Hematopoietic multipotent progenitor cell (in vitro differentiated cells): ENCODE results near the gene SORL1. TPM values are rescaled to one million over a fixed set of nuclear protein-coding genes. Genes with fewer than 3 reads are reported as not detected.
"Not testable (repeated sequence)": the region's sequence is repeated elsewhere in the genome, so short reads cannot be mapped to it uniquely, and the experiment has no call there.

Experiments
- DNase-seq, 3 donors: peaks; one replicate each; pipeline ENCODE4 v3.0.0-alpha.2; 2011 to 2015; ENCODE audit warnings: low read depth in 2 of 3, low spot score in 2 of 3
- total RNA-seq: library from RNA; depleted of rRNA; stranded (reverse); fragments of >200 nt; gene quantifications from one replicate; pipeline ENCODE4 v1.2.3, GENCODE V29; 2012

SORL1 gene, protein sequence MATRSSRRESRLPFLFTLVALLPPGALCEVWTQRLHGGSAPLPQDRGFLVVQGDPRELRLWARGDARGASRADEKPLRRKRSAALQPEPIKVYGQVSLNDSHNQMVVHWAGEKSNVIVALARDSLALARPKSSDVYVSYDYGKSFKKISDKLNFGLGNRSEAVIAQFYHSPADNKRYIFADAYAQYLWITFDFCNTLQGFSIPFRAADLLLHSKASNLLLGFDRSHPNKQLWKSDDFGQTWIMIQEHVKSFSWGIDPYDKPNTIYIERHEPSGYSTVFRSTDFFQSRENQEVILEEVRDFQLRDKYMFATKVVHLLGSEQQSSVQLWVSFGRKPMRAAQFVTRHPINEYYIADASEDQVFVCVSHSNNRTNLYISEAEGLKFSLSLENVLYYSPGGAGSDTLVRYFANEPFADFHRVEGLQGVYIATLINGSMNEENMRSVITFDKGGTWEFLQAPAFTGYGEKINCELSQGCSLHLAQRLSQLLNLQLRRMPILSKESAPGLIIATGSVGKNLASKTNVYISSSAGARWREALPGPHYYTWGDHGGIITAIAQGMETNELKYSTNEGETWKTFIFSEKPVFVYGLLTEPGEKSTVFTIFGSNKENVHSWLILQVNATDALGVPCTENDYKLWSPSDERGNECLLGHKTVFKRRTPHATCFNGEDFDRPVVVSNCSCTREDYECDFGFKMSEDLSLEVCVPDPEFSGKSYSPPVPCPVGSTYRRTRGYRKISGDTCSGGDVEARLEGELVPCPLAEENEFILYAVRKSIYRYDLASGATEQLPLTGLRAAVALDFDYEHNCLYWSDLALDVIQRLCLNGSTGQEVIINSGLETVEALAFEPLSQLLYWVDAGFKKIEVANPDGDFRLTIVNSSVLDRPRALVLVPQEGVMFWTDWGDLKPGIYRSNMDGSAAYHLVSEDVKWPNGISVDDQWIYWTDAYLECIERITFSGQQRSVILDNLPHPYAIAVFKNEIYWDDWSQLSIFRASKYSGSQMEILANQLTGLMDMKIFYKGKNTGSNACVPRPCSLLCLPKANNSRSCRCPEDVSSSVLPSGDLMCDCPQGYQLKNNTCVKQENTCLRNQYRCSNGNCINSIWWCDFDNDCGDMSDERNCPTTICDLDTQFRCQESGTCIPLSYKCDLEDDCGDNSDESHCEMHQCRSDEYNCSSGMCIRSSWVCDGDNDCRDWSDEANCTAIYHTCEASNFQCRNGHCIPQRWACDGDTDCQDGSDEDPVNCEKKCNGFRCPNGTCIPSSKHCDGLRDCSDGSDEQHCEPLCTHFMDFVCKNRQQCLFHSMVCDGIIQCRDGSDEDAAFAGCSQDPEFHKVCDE (N-terminal part only)
- total RNA-seq = 260 TPM

DNA sequence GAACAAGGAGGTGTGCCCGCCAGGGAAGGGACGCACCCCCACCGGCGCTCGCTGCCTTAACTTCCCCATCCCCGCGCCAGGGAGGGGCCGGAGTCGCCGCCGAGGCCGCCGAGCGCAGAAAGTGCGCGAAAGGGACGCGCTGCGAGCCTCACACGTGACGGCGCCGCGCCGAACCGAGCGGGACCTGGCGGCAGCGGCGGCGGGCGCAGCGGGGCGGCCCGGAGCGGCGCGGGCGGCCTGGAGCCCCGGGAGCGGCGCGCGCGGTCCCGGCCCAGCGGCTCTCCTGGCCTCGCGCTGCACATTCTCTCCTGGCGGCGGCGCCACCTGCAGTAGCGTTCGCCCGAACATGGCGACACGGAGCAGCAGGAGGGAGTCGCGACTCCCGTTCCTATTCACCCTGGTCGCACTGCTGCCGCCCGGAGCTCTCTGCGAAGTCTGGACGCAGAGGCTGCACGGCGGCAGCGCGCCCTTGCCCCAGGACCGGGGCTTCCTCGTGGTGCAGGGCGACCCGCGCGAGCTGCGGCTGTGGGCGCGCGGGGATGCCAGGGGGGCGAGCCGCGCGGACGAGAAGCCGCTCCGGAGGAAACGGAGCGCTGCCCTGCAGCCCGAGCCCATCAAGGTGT, at the start of gene SORL1:
TSS of gene SORL1 (plus strand) at position 329 of the 623 bp plus-strand sequence. CDS start at position 347, 18 bp downstream.
- DNase-seq = peak; percentile 44 to 73 (median 73)

DNA sequence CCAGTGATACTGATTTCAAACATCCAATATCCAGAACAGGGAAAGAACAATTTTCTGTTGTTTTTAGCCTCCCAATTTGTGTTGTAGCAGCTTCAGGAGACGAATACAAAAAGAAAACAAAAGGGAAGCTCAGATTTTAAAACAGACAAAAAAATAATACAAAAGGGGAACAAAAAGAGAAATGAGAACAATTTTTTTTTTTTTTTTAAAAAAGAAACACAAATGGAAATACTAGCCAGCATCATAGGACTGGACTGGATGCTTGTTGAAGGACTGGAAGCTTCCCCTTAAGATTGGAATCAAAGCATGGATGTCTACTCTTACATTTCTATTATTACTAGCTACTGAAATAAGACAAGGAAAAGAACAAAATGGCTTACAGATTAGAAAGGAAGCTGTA, 46.5 kb upstream of the SORL1 start:
- peak in 1 of 3 donors; percentile 43 for DNase-seq

DNA sequence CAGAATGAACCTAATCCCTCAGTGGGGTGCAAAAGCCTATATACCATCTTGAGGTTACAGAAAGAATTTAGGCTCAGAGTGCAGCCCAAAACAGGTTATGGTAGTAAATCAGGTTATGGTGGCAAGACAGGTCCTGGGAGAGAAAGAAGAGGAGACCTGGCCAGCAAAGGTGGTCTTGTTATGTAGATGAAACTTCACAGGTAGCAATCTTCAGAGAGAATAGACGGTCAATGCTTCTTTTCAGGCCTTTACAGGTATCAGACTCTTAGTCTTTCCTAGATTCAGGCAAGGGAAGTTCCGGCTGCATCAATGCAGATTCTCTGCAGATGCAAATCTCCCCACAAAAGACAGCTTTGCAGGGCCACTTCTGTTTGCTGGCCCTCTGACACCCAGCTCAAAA, 45.8 kb upstream of the SORL1 start:
- no peak for DNase-seq

DNA sequence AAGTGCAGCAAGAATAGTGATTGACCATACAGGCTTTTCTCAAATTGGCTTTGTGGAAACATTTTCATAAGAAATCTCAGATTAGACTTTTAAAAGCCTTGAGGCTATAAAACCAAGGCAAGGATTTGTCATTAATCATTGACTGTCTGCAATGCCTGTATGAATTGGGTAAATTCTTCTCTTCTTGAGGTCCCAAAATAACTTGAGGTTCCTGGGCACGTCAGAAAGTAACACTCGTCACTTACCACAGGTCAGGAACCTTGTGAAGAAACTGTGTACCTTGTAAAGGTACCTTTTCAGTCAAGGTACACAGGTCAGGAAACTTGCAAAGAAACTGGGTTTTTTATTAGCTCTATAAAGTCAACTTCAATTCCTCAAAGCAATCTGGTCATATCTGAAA, 43.3 kb upstream of the SORL1 start:
- no peak for DNase-seq

DNA sequence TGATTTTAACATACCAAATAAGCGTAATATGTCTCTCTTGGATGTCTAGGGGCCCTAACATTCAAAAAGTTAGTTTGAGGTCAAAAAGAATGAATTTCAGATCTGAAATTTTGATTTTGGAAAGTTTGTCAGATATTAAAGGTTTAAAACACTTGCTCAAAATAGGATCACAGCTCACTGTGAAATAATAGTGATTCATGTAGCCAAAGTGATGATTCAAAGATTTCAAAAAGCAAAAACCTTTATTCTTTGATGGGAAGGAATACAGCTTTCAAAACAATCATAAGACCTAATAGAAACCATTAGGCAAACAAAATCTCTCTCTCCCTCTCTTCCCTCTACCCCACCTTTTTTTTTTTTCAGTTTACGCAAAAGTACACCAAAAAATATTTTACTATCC, 42.1 kb upstream of the SORL1 start:
- not testable (repeated sequence) for DNase-seq

DNA sequence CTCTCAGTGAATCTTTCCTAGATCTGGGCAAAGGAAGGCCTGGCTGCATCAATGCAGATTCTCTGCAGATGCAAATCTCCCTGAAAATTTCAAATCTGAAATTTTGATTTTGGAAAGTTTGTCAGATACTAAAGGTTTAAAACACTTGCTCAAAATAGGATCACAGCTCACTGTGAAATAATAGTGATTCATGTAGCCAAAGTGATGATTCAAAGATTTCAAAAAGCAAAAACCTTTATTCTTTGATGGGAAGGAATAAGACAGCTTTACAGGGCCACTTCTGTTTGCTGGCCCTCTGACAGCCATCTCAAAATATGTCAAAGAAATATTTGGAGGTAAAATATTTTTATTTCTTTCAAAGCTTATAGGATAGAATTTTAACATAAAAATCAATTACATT, 40.8 kb upstream of the SORL1 start:
- not testable (repeated sequence) for DNase-seq

DNA sequence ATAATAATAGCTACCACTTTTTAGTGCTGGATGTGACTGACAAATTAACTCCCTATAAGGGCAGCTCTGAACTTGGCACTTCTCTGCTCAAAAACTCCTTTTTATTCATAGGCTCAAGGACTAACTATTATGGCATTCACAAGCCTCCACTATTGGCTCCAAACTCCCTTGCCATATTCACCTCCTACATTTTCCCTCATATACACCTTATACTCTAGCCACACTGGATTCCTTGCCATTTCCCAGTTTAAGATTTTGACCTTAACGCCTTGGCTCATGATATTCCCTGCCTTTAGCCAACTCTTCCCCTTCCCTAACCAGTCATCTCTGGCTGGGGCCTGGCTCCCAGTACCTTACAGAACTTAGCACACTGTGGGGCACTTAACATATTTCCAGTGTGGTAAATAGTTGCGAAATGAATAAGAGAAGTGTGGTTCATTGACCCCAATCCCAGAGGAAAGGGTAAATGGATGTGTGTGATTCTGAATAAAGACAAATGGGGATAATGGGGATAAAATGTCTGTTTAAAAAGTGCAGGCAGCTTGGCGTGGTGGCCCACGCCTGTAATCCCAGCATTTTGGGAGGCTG, 40.0 kb upstream of the SORL1 start:
- DNase-seq = no peak

DNA sequence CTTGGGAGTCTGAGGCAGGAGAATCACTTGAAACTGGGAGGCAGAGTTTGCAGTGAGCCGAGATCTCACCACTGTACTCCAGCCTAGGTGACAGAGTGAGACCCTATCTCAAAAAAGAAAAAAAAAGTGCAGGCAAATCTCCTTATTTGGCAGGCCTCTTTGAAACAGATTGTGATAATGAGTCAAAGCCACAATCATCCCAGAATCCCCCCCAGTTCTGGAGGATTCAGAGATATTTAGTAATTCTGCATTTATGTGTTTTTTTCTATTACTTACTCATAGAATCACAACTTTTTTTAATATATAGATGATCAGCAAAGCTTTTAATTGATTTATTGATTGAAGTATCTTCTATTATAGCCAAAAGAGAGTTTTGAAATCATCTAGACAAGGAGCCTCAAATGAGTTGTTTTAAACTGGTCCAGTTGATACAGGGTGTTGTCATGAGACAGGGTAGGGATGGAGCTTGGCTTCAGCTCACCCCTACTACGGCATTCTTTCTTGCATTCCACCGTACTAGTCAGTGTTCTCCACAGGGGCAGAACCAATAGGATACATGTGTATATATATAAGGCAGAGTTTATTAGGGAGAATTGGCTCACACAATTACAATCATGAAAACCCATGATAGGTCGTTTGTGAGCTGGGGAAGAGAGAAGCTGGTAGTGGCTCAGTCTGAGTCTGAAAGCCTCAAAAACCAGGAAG, 39.3 kb upstream of the SORL1 start:
- DNase-seq = no peak

DNA sequence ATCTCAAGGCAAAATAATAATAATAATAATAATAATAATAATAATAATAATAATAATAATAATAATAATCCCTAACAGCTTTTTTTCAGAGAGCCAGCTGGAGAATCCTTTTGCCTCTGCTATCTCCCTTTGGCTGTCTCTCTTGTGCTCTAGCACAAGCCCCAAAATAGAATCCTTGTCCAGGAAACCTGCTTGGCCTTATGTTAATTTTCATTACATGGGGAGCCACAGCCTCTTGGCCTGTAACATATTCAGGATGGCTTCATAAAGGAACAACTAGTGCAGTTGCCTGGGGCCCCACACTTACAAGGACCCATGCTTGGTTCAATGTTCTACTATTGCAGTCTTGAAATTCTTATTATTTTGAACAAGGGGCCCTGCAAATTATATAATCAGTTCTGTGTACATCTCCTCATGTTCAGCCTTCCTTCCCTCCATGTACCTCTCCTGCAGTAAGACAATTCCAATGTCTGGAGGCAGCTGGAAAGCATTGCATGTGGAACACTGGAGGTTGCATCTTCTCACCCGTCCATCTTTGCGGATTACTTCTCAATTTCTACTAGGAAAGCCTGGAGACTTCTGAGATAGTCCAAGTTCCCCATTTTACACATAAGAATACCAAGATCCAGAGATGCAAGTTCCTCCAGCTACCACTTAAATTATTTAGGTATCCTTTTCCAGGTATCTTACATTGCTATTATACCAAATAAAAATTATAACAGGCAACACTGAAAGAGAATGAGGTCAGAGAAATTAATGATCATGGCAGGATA, 37.8 kb upstream of the SORL1 start:
- no peak for DNase-seq

DNA sequence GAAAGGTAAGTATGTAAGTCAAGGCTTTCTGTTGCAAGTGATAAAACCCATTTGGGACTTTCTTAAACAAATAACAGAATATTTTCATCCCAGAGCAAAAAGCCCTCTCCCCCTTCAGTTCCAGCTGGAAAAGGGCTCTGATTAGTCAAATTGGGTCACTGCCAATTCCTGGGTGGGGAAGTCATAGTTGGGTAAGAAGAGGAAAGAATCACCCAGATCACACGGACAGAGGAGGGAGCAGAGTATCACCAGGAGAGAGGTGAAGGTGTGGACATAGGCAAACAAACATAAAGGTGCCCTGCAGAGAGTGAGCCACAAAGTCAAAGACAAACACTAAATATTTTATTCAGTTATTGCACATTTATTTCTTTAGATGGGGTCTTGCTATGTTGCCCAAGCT, 36.3 kb upstream of the SORL1 start:
- DNase-seq = no peak

DNA sequence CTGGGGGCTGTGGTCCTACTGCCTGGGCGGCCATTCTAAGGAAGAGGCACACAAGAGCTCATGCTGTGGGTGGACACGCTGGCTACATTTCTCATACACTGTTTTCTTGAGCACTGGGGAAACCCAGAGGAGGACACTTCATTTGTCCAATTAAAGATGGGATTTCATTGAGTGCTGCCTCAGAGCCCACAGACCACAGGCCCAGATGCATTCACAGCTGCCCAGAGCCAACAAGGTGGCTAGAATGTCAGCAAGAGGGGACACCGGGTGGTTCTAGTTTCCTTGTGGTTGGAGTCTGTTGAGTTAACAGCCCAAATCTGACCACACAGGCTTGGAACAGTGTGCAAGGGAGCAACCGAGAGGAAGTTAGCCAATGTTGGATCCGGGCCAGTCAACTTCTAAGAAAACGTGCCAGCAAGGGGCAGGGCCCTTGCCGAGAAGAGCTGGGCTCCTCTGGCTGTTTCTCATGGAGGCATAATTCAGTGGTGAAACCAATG, 35.0 kb upstream of the SORL1 start:
- DNase-seq = peak in 2 of 3 donors; percentile 98 to 100

DNA sequence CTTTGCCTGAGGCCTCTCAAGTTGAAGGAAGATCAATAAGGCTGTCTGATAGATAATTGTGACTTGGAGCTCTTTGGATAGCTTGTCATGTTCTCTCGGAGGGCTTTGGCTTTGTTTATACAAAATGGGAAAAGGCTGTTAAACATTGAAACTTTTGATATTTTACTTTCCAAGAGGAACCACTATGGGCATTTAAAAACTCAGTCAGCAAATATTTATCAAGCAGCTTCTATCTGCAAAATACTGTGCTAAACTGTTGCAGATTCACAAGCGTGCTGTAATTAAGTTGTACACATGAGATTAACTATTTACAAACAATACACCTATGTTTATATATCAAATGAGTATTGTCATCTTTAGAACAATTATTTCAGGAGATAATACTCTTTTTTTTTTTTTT, 34.5 kb upstream of the SORL1 start:
- no peak for DNase-seq

DNA sequence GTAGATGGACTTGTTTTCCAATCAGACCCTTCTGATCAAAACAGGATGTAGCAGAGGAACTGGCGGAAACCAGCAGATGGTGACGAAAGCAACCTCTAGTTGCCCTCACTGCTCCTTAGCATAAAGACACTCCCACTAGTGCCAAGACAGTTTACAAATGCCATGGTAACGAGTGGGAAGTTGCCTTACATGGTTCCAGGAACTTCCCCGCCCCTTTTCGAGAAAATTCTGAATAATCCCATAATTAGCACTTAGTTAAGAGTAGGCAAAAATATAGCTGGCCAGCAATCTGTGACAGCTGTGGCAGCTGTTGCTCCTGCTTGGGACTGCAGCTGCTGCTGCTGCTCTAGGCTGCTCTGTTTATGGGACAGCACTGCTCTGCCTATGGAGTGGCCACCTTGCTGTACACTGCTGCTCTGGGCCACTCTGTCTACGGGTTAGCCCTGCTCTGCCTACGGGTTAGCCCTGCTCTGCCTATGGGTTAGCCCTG, 33.4 kb upstream of the SORL1 start:
- peak in 2 of 3 donors; percentile 80 to 89 for DNase-seq

DNA sequence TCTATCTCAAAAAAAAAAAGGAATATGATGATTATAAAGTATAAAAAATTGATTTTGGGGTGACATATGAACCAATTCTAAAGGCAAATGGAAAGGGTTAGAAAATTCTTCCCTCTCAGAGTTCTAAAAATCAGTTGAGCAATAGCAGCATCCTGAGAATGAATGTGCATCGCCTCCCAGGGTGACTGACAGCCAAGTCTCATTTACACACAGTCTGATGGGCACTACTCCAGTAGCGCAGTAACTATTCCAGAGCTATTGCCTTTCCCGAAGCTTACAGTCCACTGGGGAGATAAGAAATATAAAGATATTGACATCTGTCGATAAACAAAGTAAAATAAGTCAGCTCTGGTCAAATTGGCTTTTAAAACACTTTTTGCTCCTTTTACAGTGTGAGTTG, 32.3 kb upstream of the SORL1 start:
- no peak for DNase-seq

DNA sequence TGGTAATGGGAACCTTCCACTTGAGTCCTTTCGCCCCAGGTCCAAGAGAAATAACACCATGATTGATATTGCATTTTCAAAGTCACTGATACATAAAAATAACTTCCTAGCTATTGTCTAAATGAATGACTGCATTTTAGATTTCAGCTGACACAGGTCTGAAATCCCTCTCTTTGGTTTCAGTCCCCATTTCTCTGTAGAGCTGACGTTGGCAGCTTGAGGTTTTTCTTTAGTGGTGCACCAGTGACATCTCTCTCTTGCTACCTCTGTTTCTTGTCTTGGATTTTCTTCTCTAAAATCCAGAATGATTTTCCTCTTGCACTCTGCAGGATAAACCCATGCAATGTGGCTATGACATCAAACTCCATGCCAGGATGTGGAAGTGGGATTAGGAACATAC, 31.7 kb upstream of the SORL1 start:
- no peak for DNase-seq

DNA sequence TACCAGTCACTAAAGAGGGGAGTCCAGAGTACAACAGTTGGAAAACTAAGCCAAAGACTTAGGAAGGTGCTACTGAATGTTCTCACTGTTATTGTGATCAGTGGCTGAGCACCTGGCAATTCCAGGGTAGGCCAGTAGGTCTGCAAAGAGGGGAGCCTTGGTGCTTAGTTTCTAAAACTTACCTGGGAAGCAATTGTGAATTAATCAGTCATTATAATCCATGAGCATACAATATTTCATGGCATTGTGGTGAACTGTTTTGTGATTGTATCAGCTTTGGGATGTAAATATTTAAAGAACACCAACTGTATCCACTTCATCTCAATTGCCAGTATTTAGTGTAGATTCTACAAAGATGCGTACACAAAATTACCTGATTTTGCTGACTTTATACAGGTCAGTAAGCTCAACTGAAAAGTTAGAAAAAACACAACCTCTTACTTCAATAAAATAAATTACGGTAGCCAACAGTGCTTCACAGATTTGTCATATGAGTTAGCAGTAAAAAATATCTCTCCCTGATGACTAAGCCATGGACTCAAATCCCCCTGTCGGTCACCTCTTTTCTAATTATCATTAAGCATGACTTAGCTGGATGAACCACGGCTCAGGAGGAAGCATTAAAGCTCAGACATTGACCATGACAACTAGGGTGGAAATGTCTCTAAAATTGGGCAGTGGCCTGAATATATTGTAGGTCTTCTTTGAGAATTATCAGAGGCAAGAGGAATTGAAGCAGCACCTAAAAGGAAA, 30.8 kb upstream of the SORL1 start:
- DNase-seq = peak in 1 of 3 donors; percentile 37

DNA sequence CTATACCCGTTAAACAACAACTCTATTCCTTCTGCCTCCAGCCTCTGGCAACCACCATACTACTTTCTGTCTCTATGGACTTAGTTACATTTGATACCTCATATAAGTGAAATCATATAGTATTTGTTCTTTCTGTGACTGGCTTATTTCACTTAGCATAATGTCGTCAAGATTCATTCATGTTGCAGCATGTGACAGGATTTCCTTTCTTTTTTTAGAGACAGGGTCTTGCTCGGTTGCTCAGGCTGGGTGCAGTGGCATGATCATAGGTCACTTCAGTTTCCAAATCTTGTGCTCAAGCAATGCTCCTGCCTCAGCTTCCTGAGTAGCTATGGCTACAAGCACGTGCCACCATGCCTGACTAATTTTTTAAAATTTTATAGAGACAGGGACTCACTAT, 29.4 kb upstream of the SORL1 start:
- DNase-seq = no peak

DNA sequence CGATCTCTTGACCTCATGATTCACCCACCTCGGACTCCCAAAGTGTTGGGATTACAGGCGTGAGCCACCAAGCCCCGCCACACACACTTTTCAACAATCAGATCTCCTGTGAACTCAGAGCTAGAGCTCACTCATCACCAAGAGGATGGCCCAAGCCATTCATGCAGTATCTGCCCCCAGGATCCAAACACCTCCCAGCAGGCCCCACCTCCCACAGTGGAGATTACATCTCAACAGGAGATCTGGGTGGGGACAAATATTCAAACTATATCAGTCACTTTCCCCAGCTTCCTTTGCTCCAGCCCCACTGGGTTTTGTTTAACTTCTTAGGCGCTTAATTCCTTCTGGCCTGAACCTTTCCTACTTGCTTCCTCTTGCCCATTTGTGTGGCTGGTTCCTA, 26.3 kb upstream of the SORL1 start:
- no peak for DNase-seq
